WTC11 (cell line): ENCODE data around the gene SCAI. TPM values are rescaled to one million over a fixed set of nuclear protein-coding genes. Genes with fewer than 3 reads are reported as not detected.

Experiments used
- ATAC-seq: fragments of 200-7000 bp; cut with Tn5 transposase; 2 replicates; pipeline ENCODE4 v1.10.0; 2021; ENCODE audit warnings: mild to moderate bottlenecking, moderate library complexity
- CTCF ChIA-PET: fragments of 300-600 bp; sonication (Branson Sonifier 250); formaldehyde crosslinking; loops from one replicate; lab custom pipeline; 2021; ENCODE audit warnings: antibody characterized with exemption; lab: Charles Lee
- POLR2A ChIA-PET: fragments of 350-600 bp; sonication (Branson Sonifier 250); formaldehyde crosslinking; loops from one replicate; lab custom pipeline; 2021; ENCODE audit warnings: antibody characterized with exemption; lab: Charles Lee
- DNase-seq: peaks from one replicate; pipeline ENCODE4 v3.0.0; 2021; ENCODE audit warnings: low spot score
- H3K27ac Mint-ChIP-seq: 2 replicates; pipeline ENCODE4 v1.8.0; 2021; ENCODE audit warnings: mixed read lengths
- H3K27me3 Mint-ChIP-seq: 2 replicates; pipeline ENCODE4 v1.8.0; 2021; ENCODE audit warnings: low read depth, mild to moderate bottlenecking, moderate library complexity, mixed read lengths
- H3K36me3 Mint-ChIP-seq: 2 replicates; pipeline ENCODE4 v1.8.0; 2021; ENCODE audit warnings: mixed read lengths
- H3K4me1 Mint-ChIP-seq: 2 replicates; pipeline ENCODE4 v1.8.0; 2022; ENCODE audit warnings: mixed read lengths
- H3K4me3 Mint-ChIP-seq: 2 replicates; pipeline ENCODE4 v1.8.0; 2021; ENCODE audit warnings: mild to moderate bottlenecking, moderate library complexity, mixed read lengths
- H3K9me3 Mint-ChIP-seq: 2 replicates; pipeline ENCODE4 v1.8.0; 2021; ENCODE audit warnings: mixed read lengths
- GTF2I ChIP-seq: fragments of 250-450 bp; sonication (Bioruptor Pico); conservative IDR thresholded peaks from 2 replicates; pipeline ENCODE4 v1.4.0; 2021; ENCODE audit warnings: mild to moderate bottlenecking
- JAZF1 ChIP-seq: fragments of 250-450 bp; sonication (Bioruptor Pico); IDR thresholded peaks from 2 replicates; pipeline ENCODE4 v1.9.0; 2021; ENCODE audit warnings: moderate library complexity, mild to moderate bottlenecking, inconsistent platforms
- NFE2L1 ChIP-seq: sonication (generic); formaldehyde crosslinking; IDR thresholded peaks from 2 replicates; pipeline ENCODE4 v1.8.1; 2023; ENCODE audit warnings: missing genetic modification reagents
- RELA ChIP-seq: sonication (generic); formaldehyde crosslinking; IDR thresholded peaks from 2 replicates; pipeline ENCODE4 v1.8.1; 2022; ENCODE audit warnings: missing genetic modification reagents, mild to moderate bottlenecking, borderline replicate concordance
- ZNF138 ChIP-seq: sonication (generic); formaldehyde crosslinking; conservative IDR thresholded peaks from 2 replicates; pipeline ENCODE4 v1.8.1; 2022; ENCODE audit warnings: mild to moderate bottlenecking, moderate library complexity, missing genetic modification reagents
- total RNA-seq: library from RNA; stranded (reverse); gene quantifications from 3 replicates; pipeline ENCODE4 v1.2.3, GENCODE V29; 2021
- TF ChIP-seq, protein P1 (sequence below): sonication (generic); formaldehyde crosslinking; IDR thresholded peaks from 2 replicates; pipeline ENCODE4 v1.8.0; 2023; ENCODE audit warnings: missing genetic modification reagents, mild to moderate bottlenecking, borderline replicate concordance
- TF ChIP-seq, protein P2 (sequence below): fragments of 250-450 bp; sonication (Bioruptor Pico); IDR thresholded peaks from 2 replicates; pipeline ENCODE4 v1.9.0; 2021; ENCODE audit warnings: mild to moderate bottlenecking
- TF ChIP-seq, protein P3 (sequence below): sonication (generic); formaldehyde crosslinking; conservative IDR thresholded peaks from 2 replicates; pipeline ENCODE4 v1.8.1; 2023; ENCODE audit warnings: mild to moderate bottlenecking, low read depth, missing genetic modification reagents, moderate library complexity
- TF ChIP-seq, protein P4 (sequence below): sonication (generic); formaldehyde crosslinking; IDR thresholded peaks from 2 replicates; pipeline ENCODE4 v1.8.0; 2022; ENCODE audit warnings: missing genetic modification reagents
- TF ChIP-seq, protein P5 (sequence below): sonication (generic); formaldehyde crosslinking; IDR thresholded peaks from 2 replicates; pipeline ENCODE4 v1.8.0; 2023; ENCODE audit warnings: missing genetic modification reagents
- TF ChIP-seq, protein P6 (sequence below): sonication (generic); formaldehyde crosslinking; IDR thresholded peaks from 2 replicates; pipeline ENCODE4 v1.8.0; 2022; ENCODE audit warnings: mild to moderate bottlenecking, missing genetic modification reagents
- TF ChIP-seq, protein P7 (sequence below): sonication (generic); formaldehyde crosslinking; IDR thresholded peaks from 2 replicates; pipeline ENCODE4 v1.8.1; 2022; ENCODE audit warnings: missing genetic modification reagents, borderline replicate concordance
- TF ChIP-seq, protein P8 (sequence below): sonication (generic); formaldehyde crosslinking; IDR thresholded peaks from 2 replicates; pipeline ENCODE4 v1.8.0; 2022; ENCODE audit warnings: mild to moderate bottlenecking, missing genetic modification reagents

The SCAI gene
- total RNA-seq, 1 experiment from 2014 or later: 20.4 TPM

DNA sequence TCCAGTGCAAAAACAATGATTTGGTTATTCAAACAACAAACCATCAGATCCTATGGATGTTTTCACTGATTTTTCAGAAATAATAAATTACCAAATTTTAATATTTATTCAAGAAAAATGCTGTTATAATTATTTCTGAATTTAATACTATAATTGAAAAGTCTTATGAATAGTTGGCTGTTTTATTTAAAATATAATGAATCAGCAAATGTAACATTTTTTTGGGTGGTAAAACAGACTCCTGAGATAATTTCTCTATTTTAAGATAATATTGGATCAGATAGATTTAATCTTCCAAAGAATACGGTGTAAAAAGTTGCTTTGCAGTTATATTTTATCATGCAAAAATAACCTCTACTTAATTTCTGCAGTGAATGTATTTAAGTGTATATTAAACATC lies 197.2 kb downstream of the SCAI start (continued):
- TF ChIP-seq, protein P1, sequence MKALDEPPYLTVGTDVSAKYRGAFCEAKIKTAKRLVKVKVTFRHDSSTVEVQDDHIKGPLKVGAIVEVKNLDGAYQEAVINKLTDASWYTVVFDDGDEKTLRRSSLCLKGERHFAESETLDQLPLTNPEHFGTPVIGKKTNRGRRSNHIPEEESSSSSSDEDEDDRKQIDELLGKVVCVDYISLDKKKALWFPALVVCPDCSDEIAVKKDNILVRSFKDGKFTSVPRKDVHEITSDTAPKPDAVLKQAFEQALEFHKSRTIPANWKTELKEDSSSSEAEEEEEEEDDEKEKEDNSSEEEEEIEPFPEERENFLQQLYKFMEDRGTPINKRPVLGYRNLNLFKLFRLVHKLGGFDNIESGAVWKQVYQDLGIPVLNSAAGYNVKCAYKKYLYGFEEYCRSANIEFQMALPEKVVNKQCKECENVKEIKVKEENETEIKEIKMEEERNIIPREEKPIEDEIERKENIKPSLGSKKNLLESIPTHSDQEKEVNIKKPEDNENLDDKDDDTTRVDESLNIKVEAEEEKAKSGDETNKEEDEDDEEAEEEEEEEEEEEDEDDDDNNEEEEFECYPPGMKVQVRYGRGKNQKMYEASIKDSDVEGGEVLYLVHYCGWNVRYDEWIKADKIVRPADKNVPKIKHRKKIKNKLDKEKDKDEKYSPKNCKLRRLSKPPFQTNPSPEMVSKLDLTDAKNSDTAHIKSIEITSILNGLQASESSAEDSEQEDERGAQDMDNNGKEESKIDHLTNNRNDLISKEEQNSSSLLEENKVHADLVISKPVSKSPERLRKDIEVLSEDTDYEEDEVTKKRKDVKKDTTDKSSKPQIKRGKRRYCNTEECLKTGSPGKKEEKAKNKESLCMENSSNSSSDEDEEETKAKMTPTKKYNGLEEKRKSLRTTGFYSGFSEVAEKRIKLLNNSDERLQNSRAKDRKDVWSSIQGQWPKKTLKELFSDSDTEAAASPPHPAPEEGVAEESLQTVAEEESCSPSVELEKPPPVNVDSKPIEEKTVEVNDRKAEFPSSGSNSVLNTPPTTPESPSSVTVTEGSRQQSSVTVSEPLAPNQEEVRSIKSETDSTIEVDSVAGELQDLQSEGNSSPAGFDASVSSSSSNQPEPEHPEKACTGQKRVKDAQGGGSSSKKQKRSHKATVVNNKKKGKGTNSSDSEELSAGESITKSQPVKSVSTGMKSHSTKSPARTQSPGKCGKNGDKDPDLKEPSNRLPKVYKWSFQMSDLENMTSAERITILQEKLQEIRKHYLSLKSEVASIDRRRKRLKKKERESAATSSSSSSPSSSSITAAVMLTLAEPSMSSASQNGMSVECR (CRISPR knock-in tag): no peak
- no peak for TF ChIP-seq ZNF138 (CRISPR knock-in tag)

DNA sequence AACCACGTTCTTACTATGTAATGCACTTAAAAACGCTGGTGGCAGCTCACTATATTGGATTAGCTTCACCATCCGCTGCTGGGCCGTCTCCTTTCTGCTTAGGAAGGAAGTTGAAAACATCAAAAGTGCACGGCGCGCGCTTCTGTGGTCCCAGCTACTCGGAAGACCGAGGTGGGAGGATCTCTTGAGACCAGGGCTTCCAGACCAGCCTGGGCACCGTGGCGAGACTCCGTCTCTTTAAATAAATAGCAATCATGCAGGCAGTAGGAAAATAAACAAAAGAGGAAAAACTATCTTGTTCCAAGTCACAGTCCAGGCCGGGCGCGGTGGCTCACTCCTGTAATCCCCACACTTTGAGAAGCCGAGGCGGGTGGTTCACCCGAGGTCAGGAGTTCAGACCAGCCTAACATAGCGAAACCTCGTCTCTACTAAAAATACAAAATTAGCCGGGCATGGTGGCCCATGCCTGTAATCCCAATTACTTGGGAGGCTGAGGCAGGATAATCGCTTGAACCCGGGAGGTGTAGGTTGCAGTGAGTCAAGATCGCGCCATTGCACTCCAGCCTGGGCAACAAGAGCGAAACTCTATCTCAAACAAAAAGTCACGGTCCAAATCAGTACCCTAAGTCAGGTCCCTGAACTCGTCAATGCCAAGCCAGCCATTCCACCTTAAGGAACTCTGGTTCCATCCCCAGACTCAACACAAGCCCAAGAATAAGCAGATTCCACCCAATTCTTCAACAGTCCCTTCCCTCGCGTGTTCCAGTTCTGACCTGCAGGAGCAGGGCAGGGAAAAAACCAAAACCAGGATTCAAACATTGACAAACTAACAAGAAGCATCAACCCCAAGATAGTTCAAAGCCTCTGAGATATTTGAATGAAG lies 201.4 kb downstream of the SCAI start:
- Mint-ChIP-seq H3K4me1 (peaks cover 14% of the 10 kb centered on the region), H3K27me3 (no peaks in the 10 kb centered on the region), H3K27ac (peak overlapping the region; percentile 97), H3K4me3 (peak overlapping the region; percentile 89), H3K9me3 (no peaks in the 10 kb centered on the region), H3K36me3 (no peaks in the 10 kb centered on the region)
- CTCF ChIA-PET: no interaction called here
- POLR2A ChIA-PET: interaction anchor here (1.0 kb wide), 1 partner anchor 202 kb away, joined by 4 read pairs; the partner anchor contains the start of gene SCAI
- peak; percentile 24 for DNase-seq
- peak; percentile 1; the same call in 1 of the 2 replicates for ATAC-seq
- TF ChIP-seq, protein P2, sequence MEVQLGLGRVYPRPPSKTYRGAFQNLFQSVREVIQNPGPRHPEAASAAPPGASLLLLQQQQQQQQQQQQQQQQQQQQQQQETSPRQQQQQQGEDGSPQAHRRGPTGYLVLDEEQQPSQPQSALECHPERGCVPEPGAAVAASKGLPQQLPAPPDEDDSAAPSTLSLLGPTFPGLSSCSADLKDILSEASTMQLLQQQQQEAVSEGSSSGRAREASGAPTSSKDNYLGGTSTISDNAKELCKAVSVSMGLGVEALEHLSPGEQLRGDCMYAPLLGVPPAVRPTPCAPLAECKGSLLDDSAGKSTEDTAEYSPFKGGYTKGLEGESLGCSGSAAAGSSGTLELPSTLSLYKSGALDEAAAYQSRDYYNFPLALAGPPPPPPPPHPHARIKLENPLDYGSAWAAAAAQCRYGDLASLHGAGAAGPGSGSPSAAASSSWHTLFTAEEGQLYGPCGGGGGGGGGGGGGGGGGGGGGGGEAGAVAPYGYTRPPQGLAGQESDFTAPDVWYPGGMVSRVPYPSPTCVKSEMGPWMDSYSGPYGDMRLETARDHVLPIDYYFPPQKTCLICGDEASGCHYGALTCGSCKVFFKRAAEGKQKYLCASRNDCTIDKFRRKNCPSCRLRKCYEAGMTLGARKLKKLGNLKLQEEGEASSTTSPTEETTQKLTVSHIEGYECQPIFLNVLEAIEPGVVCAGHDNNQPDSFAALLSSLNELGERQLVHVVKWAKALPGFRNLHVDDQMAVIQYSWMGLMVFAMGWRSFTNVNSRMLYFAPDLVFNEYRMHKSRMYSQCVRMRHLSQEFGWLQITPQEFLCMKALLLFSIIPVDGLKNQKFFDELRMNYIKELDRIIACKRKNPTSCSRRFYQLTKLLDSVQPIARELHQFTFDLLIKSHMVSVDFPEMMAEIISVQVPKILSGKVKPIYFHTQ: 0 out of 2 replicates have a peak, but pooled peaks have one; percentile 8
- TF ChIP-seq, protein P3, sequence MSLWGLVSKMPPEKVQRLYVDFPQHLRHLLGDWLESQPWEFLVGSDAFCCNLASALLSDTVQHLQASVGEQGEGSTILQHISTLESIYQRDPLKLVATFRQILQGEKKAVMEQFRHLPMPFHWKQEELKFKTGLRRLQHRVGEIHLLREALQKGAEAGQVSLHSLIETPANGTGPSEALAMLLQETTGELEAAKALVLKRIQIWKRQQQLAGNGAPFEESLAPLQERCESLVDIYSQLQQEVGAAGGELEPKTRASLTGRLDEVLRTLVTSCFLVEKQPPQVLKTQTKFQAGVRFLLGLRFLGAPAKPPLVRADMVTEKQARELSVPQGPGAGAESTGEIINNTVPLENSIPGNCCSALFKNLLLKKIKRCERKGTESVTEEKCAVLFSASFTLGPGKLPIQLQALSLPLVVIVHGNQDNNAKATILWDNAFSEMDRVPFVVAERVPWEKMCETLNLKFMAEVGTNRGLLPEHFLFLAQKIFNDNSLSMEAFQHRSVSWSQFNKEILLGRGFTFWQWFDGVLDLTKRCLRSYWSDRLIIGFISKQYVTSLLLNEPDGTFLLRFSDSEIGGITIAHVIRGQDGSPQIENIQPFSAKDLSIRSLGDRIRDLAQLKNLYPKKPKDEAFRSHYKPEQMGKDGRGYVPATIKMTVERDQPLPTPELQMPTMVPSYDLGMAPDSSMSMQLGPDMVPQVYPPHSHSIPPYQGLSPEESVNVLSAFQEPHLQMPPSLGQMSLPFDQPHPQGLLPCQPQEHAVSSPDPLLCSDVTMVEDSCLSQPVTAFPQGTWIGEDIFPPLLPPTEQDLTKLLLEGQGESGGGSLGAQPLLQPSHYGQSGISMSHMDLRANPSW (CRISPR knock-in tag): no peak
- TF ChIP-seq RELA: no peak
- TF ChIP-seq, protein P4, sequence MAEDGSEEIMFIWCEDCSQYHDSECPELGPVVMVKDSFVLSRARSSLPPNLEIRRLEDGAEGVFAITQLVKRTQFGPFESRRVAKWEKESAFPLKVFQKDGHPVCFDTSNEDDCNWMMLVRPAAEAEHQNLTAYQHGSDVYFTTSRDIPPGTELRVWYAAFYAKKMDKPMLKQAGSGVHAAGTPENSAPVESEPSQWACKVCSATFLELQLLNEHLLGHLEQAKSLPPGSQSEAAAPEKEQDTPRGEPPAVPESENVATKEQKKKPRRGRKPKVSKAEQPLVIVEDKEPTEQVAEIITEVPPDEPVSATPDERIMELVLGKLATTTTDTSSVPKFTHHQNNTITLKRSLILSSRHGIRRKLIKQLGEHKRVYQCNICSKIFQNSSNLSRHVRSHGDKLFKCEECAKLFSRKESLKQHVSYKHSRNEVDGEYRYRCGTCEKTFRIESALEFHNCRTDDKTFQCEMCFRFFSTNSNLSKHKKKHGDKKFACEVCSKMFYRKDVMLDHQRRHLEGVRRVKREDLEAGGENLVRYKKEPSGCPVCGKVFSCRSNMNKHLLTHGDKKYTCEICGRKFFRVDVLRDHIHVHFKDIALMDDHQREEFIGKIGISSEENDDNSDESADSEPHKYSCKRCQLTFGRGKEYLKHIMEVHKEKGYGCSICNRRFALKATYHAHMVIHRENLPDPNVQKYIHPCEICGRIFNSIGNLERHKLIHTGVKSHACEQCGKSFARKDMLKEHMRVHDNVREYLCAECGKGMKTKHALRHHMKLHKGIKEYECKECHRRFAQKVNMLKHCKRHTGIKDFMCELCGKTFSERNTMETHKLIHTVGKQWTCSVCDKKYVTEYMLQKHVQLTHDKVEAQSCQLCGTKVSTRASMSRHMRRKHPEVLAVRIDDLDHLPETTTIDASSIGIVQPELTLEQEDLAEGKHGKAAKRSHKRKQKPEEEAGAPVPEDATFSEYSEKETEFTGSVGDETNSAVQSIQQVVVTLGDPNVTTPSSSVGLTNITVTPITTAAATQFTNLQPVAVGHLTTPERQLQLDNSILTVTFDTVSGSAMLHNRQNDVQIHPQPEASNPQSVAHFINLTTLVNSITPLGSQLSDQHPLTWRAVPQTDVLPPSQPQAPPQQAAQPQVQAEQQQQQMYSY (CRISPR knock-in tag): peak; percentile 58
- TF ChIP-seq JAZF1 (CRISPR knock-in tag): no peak
- TF ChIP-seq, protein P5, sequence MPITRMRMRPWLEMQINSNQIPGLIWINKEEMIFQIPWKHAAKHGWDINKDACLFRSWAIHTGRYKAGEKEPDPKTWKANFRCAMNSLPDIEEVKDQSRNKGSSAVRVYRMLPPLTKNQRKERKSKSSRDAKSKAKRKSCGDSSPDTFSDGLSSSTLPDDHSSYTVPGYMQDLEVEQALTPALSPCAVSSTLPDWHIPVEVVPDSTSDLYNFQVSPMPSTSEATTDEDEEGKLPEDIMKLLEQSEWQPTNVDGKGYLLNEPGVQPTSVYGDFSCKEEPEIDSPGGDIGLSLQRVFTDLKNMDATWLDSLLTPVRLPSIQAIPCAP (CRISPR knock-in tag): no peak
- TF ChIP-seq, protein P6, sequence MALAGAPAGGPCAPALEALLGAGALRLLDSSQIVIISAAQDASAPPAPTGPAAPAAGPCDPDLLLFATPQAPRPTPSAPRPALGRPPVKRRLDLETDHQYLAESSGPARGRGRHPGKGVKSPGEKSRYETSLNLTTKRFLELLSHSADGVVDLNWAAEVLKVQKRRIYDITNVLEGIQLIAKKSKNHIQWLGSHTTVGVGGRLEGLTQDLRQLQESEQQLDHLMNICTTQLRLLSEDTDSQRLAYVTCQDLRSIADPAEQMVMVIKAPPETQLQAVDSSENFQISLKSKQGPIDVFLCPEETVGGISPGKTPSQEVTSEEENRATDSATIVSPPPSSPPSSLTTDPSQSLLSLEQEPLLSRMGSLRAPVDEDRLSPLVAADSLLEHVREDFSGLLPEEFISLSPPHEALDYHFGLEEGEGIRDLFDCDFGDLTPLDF: no peak
- TF ChIP-seq, protein P7, sequence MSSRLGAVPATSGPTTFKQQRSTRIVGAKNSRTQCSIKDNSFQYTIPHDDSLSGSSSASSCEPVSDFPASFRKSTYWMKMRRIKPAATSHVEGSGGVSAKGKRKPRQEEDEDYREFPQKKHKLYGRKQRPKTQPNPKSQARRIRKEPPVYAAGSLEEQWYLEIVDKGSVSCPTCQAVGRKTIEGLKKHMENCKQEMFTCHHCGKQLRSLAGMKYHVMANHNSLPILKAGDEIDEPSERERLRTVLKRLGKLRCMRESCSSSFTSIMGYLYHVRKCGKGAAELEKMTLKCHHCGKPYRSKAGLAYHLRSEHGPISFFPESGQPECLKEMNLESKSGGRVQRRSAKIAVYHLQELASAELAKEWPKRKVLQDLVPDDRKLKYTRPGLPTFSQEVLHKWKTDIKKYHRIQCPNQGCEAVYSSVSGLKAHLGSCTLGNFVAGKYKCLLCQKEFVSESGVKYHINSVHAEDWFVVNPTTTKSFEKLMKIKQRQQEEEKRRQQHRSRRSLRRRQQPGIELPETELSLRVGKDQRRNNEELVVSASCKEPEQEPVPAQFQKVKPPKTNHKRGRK (CRISPR knock-in tag): no peak
- TF ChIP-seq NFE2L1 (CRISPR knock-in tag): no peak
- TF ChIP-seq, protein P8, sequence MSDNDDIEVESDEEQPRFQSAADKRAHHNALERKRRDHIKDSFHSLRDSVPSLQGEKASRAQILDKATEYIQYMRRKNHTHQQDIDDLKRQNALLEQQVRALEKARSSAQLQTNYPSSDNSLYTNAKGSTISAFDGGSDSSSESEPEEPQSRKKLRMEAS (CRISPR knock-in tag): no peak
- no peak for TF ChIP-seq GTF2I (CRISPR knock-in tag)
